GM19324 (cell line): ENCODE results near the gene SPINT1.

Source experiments
- ATAC-seq: cut with Tn5 transposase; IDR thresholded peaks from one replicate; pipeline ENCODE4 v1.9.1; 2021; ENCODE audit warnings: mild to moderate bottlenecking, moderate library complexity; ENCODE audit not compliant: unreplicated experiment, low FRiP score

The SPINT1 gene

GRCh38 chr15:40891138-40891537, 47.3 kb downstream of the SPINT1 start:
- no peak for ATAC-seq

- no peak for ATAC-seq
These were observed 48.1 kb downstream of the SPINT1 start for GRCh38 chr15:40891810-40892446.

- no peak for ATAC-seq
These were observed 48.7 kb downstream of the SPINT1 start for GRCh38 chr15:40892447-40893012.

DNA sequence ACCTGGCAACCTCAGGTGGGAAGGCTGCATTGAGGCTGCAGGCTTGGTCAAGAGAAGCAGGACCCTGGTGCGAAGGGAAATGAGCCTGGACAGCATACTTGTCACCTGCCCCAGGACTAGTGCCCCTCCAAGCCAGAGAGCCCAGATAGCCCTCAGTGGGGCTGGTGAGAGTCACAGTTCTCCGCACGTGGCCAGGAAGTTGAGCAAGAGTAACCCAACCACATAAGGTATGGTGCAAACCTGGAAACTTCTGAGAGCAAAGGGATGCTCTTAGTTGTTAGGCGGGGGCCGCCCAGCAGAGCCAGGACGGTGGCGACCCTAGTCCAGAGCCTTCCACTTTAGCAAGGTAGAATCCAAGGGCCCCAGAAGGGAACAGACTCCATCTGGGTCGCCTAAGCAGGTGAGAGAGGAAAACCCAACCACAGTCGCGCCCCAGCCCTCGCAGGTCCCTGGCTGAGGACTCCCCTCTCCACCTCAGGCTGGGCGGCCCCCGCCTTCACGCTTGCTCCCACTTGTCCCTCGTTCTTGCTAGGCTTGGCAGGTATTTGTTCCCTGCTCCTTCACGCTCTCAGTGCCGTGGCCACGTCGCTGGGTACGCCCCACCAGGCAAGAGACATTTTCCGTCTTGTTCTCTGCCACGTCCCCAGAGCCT, 49.3 kb downstream of the SPINT1 start:
- no peak for ATAC-seq

GRCh38 chr15:40893733-40894680, 50.2 kb downstream of the SPINT1 start, which contains the start of gene VPS18:
VPS18 (plus strand) TSS chr15:40894450; CDS start chr15:40894769, 319 bp downstream.
- peak; percentile 90 for ATAC-seq

GRCh38 chr15:40894681-40895448, 51.0 kb downstream of the SPINT1 start:
- peak; percentile 19 for ATAC-seq

- ATAC-seq = no peak
These were observed 55.8 kb downstream of the SPINT1 start for GRCh38 chr15:40899536-40900207.

DNA sequence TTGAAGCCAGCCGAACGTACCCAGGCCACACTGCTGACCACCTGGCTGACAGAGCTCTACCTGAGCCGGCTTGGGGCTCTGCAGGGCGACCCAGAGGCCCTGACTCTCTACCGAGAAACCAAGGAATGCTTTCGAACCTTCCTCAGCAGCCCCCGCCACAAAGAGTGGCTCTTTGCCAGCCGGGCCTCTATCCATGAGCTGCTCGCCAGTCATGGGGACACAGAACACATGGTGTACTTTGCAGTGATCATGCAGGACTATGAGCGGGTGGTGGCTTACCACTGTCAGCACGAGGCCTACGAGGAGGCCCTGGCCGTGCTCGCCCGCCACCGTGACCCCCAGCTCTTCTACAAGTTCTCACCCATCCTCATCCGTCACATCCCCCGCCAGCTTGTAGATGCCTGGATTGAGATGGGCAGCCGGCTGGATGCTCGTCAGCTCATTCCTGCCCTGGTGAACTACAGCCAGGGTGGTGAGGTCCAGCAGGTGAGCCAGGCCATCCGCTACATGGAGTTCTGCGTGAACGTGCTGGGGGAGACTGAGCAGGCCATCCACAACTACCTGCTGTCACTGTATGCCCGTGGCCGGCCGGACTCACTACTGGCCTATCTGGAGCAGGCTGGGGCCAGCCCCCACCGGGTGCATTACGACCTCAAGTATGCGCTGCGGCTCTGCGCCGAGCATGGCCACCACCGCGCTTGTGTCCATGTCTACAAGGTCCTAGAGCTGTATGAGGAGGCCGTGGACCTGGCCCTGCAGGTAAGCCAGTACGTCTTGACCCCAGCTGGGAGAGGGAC, 56.6 kb downstream of the SPINT1 start:
- no peak for ATAC-seq

- no peak for ATAC-seq
These were observed 57.2 kb downstream of the SPINT1 start for GRCh38 chr15:40901053-40901443.

GRCh38 chr15:40902605-40903561, 59.0 kb downstream of the SPINT1 start:
- no peak for ATAC-seq

DNA sequence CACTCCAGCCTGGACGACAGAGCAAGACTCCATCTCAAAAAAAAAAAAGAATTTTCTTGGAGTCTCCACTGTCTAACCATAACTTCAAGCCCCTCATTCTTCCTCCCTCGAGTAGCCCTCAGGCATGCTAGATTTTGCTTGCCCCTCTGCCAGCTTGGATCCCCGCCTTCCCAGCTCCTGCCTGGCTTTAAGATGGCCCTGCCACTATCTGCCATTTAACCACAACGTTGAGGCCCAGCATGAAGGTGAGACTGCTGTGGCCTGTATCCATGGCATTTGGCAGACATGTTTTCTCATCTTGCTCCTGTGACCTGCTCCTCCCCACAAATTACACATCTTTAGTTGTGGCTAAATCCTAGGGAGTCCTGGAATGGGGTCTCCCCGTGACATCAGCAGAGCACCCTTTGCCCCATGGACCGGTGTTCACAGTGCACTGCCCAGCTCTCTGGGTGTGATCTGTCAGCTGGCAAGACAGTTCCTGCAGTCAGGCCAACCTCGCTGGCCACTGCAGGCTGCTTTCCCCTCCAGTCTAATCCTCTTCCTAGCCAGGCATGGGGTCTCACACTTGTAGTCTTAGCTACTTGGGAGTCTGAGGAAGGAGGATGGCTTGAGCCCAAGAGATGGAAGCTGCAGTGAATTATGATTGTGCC, 60.8 kb downstream of the SPINT1 start:
- no peak for ATAC-seq

DNA sequence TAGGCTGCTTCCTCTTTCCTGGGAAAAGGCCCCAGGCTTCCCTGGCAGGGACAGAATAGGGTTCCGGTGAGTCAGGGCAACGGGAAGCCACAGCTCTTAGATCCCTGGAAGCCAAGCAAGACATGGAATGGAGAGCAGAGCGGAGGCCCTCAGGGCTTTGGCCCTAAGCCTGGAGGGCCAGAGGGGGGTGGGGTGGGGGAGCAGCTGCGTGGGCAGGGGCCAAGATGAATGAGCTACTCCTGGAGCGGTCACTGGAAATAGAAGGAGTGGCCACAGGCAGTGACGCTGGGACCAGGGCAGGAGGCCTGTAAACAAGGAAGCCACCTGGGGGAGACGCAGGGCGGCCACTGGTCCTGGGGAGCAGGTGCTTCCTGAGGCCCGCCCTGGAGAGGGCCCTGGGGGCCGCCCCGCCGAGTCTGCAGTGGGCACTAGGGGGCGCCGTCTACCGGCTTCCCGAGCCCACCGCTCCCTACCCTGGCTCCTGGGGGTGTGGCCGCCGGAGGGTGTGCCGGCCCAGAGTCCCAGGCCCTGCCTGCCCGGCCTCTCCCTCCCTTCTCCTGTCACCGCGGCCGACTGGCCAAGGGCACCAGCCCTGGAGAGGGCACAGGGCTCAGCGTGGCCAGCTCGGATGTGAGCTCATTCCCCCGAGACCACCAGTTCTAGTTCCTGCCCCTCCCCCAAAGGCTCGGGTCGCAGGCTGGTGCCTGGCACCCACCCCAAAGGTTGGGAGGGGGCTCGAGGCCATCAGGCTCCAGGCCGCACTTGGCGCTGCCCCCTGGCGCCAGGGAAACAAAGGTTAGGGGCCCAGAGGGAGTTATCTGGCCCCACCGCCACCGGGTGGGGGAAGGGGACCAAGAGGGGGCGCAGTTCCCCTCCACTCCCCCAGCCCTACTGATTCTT, 62.5 kb downstream of the SPINT1 start:
- no peak for ATAC-seq

DNA sequence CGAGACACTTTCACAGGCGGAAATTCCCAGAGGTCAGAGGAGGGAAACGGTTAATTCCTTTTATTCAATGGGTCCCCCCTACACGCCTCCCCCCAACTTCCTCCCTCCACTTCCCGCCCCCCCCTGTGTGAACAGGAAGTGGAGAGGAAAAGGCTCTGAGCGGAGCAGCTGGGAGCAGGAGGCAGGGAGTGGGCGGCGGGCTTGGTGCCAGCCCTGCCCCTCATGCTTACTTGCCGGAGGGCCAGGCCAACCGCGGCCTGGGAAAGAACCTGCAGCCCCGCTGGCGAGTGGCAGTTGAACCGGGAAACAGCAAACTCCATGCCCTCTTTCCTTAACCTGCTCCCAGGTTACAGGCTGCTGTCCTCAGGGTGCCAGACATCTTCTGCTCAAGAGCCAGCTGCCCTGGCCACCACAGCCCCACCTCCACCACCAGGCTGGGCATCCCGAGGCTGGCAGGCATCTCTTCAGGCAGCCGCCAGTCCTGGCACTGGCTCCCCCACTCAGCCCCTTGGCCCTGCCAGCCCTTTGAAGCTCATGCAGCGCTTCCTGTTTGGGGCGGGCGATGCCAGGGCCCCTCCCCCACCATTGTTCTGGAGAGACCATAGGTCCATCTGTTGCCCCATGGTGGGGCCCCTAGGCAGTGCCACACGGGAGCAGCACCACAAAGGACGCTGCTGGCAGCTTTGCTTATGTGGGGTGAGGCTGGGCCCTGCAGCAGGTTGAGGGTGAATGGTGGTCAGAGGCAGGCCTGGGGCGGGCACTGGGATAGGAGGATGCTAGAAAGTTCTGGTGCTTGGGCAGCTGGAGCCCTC, 63.3 kb downstream of the SPINT1 start:
- ATAC-seq = no peak
